SK-N-MC (cell line): ENCODE data around the gene FASTKD1.

Experiments used
- EZH2 ChIP-seq: fragments of 200-600 bp; sonication (generic); IDR thresholded peaks from one replicate; pipeline ENCODE4 v1.6.1; 2017; ENCODE audit warnings: antibody characterized with exemption
- POLR2AphosphoS5 ChIP-seq: IDR thresholded peaks from 2 replicates; pipeline ENCODE4 v1.6.1; 2012; ENCODE audit warnings: mild to moderate bottlenecking, low read depth, low read length, borderline replicate concordance

DNA sequence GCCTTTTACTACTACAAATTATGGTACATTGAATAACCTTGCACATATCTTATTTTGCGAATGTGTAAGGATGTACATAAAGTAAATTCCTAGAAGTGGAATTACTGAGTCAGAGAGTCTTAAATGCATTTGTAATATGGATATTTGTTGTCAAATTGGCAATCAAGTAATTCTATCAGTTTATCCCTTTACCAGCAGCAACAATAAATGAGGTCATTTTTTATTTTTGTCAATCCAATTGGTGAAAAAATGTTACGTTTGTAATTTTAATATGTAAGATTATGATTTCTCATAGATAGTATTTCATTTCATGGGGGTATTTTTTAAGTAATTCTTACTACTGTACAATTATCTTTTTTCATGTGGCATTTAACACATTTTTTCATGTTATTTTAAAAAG is 25.3 kb upstream of the FASTKD1 start:
- no peak for TF ChIP-seq POLR2AphosphoS5
- TF ChIP-seq EZH2, result no peak
